Measurements from ENCODE around the gene MPG.

- no peak for TF ChIP-seq CTCF (IDR thresholded peaks at IDR 0.05)
- no peak for TF ChIP-seq POLR2A (IDR thresholded peaks at IDR 0.05; ENCODE audit: low read depth)
- TF ChIP-seq EP300 (IDR thresholded peaks at IDR 0.05): no peak
Measured at GRCh38 chr16:56231-56927, 21.6 kb upstream of the MPG start.

All from esophagus muscularis mucosa (tissue), 4 donors.